Non-pigmented ciliary epithelial cell (primary cell): ENCODE measurements around the gene NRXN3.

Experiments
- DNase-seq: peaks from one replicate; pipeline ENCODE4 v3.0.0-alpha.2; 2010; ENCODE audit warnings: low read depth

The NRXN3 gene

GRCh38 chr14:79543967-79544697 lies 1374.0 kb downstream of the NRXN3 start:
- no peak for DNase-seq

GRCh38 chr14:79544698-79545070 lies 1374.5 kb downstream of the NRXN3 start:
- DNase-seq = peak; percentile 71

GRCh38 chr14:79548836-79549235 lies 1378.7 kb downstream of the NRXN3 start:
- no peak for DNase-seq

- DNase-seq = peak; percentile 34
Measured at GRCh38 chr14:79549515-79549914, 1379.3 kb downstream of the NRXN3 start.

DNA sequence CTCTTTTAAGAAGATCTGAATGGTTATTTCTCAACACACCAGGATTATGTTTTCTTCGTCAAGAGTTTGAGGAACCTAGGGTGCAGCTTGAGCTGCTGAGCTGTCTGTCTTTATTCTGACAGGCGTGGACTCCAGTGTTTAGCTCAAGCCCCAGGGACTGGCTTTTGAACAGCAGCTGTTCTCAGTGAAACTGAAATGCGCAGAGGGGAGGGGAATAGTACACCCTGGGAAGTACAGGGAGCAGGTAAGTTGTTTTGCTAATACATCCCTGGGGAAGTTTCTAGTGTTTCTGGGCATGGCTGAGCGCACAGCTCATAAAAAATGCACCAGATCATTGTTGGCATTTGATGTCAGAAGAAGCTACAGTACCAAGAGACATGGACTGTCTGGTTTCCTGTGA lies 1381.3 kb downstream of the NRXN3 start:
- no peak for DNase-seq

GRCh38 chr14:79552778-79553177 lies 1382.6 kb downstream of the NRXN3 start:
- no peak for DNase-seq

DNA sequence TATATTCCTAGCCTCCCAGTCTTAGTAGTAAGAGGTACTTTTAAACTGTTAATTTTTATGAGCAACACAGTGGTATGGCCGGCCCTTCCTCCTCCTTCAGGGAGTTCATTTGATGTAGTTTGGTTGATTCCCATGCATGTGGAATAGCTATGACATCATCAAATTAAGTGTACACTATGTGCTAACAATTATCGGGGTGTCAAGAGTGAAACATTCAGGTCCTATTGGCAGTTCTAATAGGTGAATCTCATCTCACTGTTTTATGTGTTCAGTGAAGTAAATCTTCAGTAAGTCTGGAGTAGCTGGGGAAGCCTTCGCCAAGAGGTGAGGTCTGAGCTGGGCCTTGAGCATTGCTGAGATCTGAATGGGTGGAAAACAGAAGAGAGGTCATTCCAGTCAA lies 1384.6 kb downstream of the NRXN3 start:
- no peak for DNase-seq

DNA sequence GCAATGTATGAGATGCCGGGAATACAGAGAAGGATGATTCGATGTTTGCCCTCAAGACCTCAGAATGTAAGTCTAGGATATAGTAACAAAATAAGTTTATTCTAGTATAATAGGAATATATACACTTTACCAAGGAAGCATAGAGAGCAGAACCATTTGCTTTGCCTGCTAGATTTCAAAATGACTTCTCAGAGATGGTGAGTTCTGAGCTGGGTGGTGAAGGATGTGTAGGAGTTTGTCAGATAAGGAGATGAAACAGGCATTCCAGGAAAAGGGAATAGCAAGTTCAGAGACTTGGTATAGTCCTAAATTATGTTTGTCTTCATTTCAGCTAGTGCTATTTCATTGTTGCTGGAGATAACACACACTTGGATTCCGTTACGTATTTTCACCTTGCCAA lies 1385.3 kb downstream of the NRXN3 start:
- DNase-seq = no peak

- no peak for DNase-seq
Measured at GRCh38 chr14:79557309-79557708, 1387.1 kb downstream of the NRXN3 start.

DNA sequence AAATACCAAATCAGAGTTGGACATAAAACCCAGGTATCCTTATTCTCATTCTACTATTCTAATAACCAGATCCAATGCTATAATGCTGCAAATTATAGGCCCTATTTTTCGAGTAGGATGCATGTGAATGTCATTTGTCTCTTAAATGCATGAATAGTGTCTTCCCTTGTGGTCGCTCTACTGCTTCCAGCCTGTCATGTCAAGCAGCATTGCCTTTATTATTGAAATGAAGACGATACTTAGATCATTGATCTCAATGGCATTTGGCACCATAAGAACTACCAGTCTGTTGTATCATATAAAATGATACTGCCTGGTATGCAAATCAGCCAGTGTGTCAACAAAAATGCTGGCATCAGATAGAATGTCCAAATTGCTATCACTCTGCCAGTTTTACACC lies 1392.0 kb downstream of the NRXN3 start:
- no peak for DNase-seq

GRCh38 chr14:79564371-79564770 lies 1394.2 kb downstream of the NRXN3 start:
- no peak for DNase-seq

GRCh38 chr14:79567306-79567705 lies 1397.1 kb downstream of the NRXN3 start:
- DNase-seq = no peak

DNA sequence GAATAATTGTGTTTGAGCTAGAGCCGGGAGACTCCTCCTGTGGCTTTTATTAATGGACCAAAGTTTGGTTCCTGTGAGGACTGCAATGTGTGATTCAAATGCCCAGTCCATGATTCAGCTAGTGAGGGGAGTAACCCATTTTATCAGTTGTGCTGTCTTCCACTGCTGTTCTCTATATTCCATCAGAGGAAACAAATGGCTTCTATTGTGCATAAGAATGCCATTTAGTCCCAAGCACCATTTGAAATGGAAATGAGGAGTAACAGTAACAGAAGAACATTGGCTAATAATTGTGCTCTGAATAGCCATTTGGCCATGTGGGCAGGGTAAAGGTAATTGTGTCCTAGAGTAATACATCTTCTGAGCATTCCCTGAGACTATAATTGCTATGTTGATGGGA lies 1398.4 kb downstream of the NRXN3 start:
- no peak for DNase-seq

DNA sequence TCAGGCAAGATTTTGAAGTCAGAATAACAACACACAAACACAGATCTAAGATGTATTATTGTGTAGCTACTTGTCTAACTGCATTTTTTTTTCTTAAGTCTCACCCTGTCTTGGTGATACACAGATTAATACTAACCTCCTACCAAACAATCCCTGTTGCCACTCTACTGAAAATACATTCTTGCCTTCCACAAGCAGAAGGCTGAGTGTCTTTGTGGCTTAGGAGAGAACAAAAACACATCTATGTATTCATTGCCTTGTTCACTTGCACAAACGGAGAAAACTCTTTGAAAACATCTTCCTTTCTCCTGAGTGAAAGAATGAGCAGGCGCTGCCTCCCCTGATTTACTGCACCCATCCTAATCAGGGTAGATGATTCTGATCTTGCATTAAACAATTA lies 1398.9 kb downstream of the NRXN3 start:
- no peak for DNase-seq

DNA sequence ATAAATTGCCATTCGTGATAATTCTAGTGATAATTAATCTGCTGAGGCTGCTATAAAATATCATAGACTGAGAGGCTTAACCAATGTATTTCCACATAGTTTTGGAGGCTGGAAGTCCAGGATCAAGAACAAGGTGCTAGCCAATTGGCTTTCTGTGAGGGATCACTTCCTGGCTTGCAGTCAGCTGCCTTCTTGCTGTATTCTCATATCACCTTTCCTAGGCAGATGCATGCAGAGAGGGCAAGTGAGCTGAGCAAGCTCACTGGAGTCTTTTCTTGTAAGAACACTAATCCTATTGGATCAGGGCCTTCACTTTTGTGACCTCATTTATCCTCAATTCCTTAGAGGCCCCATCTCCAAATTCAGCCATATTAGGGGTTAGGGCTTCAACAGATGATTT lies 1400.5 kb downstream of the NRXN3 start:
- DNase-seq = no peak

DNA sequence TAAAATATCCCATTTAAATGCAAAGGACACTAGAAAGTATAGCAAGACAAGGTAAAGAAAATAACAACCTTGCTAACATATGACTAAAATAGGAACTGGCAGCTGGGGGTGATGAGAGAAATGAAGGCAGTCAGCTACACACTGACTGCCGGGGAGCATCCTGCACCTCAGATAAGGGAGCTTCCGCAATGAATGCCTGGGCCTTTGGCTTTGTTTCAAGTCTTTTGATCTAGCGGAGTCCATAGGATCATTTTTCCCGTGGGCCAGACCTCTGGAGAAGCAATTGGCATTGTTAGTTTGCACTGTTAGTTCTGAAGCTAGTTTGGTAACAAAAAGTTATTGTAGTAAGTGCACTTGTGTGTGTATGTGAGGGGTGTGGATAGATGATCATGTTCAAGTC lies 1401.2 kb downstream of the NRXN3 start:
- no peak for DNase-seq

- DNase-seq = no peak
Measured at GRCh38 chr14:79573486-79573885, 1403.3 kb downstream of the NRXN3 start.

DNA sequence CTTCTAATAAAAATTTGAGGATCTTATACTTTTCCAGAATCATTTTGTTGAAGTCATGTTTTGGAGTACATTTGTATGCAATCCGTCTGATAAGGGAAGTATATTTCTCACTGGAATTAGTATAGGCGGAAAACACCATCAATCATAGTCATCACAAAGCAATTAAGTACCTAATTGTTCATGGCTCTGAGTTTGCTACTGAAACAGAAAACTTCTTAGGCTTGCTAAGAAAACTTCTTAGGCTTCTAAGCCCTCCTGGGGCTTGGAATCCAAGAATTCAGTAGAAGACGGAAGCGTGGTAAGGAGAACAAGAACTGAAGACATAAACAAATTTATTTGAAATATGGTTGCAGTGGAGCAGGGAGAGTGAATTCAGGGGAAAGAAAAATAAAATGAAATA lies 1404.9 kb downstream of the NRXN3 start:
- DNase-seq = no peak

DNA sequence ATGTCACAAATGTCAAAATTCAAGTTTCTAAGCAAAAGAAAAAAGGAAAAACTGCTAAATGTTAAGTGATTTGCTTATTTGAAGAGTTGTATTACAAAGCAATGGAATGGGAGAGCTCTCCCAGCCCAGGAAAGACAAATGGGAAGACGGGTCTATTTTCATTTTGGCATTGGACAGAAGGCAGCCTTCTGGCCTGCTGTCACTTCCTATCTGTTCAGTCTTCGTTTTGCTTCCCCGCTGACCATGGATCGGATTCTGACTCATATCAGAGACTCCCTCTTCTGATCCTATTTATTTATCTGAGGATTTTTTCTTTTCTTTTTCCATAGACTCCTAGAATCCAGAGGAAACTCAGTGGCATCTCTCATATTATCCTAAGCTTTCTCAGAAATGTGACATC lies 1406.3 kb downstream of the NRXN3 start:
- DNase-seq = no peak

DNA sequence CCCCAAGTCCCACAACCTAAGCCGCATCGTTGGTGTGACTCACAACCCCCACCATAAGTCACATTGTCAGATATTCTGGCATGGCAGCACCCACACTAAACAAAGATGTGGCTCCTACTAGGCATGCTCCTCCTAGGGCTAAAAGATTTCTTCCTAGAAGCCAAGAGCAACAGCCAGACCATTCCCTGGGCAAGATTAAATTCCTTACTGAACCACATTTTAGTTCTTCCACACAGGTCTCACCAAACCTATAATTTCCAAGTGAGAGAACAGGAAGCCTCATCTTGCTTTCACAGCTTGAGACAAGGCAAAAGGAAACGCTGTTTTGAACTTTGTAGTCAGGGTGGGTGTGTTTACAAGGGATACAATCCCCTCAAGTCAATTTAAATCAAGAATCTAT lies 1408.3 kb downstream of the NRXN3 start:
- no peak for DNase-seq

GRCh38 chr14:79580414-79580813 lies 1410.2 kb downstream of the NRXN3 start:
- DNase-seq = no peak

- DNase-seq = no peak
Measured at GRCh38 chr14:79580906-79581305, 1410.7 kb downstream of the NRXN3 start.

DNA sequence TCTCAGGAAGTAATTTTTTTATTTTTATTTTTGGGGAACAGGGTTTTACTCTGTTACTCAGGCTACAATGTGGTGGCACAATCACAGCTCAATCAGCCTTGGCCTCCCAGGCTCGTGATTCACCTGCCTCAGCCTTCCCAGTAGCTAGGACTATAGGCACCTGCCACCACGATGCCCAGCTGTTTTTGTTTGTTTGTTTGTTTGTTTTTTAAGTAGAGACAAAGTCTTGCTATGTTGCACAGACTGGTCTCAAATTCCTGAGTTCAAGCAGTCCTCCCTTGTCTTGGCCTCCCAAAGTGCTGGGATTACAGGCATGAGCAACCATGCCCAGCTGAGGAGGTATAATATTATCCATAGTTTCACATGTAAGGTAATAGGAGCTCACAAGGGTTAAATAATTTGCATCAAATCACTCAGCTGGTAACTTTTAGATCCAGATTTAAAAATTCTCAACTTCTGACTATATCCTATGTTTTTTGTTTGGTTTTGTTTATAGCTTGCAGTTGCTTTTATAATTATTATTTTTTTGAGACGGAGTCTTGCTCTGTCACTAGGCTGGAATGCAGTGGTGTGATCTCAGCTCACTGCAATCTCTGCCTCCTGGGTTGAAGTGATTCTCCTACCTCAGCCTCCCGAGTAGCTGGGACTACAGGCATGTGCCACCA lies 1411.9 kb downstream of the NRXN3 start:
- DNase-seq = no peak
